ENCODE results near the gene MME.

GRCh38 chr3:155208183-155208800 lies 128.2 kb downstream of the MME start:
- TF ChIP-seq CTCF (IDR thresholded peaks at IDR 0.05; ENCODE audit: low read depth, low read length, missing input control) = no peak
- TF ChIP-seq NR2F2 (IDR thresholded peaks at IDR 0.05) = no peak
- TF ChIP-seq RAD21 (IDR thresholded peaks at IDR 0.05) = no peak

All from liver (tissue), 3 donors.